ENCODE data around the gene GALNT17. TPM values are rescaled to one million over a fixed set of nuclear protein-coding genes. Genes with fewer than 3 reads are reported as not detected.

The GALNT17 gene
- polyA plus RNA-seq, 1 donor (not counting 4 experiments of a cell fraction or from before 2014, with no cell fraction given): not detected

DNA sequence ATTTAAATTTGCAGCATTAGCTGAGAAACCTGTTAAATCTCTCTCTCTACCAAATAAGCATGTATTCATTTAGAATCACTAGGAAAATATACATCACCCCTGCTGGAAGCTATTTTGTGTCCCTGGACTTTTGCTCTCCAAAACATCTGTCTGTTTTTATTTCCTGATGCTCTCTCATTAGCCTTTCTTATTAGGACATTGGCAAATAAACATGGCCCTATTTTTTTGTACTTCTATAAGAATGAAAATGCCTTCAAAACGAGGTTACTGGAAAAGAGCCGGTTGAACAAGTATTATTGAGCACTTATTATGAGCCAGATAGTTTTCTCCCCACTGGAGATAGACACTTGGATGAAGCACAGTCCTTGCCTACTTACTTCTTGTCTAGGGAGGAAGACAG, 206.9 kb downstream of the GALNT17 start:
- Histone ChIP-seq H3K27me3 (ENCODE audit: control insufficient read depth, extremely low read depth, insufficient read depth, low read length) (no peaks in the 10 kb centered on the region), H4K20me1 (ENCODE audit: control insufficient read depth, extremely low read depth, insufficient read depth, low read length) (no peaks in the 10 kb centered on the region), H3K79me2 (ENCODE audit: control insufficient read depth, insufficient read depth, low read length) (no peaks in the 10 kb centered on the region), H3K9me1 (ENCODE audit: control insufficient read depth, extremely low read depth, insufficient read depth, low read length) (no peaks in the 10 kb centered on the region), H3K4me1 (ENCODE audit: control insufficient read depth, extremely low read depth, insufficient read depth, low read length) (no peaks in the 10 kb centered on the region), H2AFZ (ENCODE audit: control insufficient read depth, low read length) (no peak overlapping the region), H3K9me3 (ENCODE audit: control insufficient read depth, low read depth, low read length) (peaks cover 2% of the 10 kb centered on the region), H3K36me3 (ENCODE audit: control insufficient read depth in 2 of 2, extremely low read depth in 1 of 2, insufficient read depth in 2 of 2, low read length in 2 of 2) (no peaks in the 10 kb centered on the region), H3K9ac (ENCODE audit: control insufficient read depth, extremely low read depth, insufficient read depth, low read length) (no peak overlapping the region), H3K4me2 (ENCODE audit: control insufficient read depth, extremely low read depth, insufficient read depth, low read depth, low read length) (no peak overlapping the region), H3K27ac (ENCODE audit: control insufficient read depth, insufficient read depth, low read length) (no peak overlapping the region), H3K4me3 (ENCODE audit: control insufficient read depth in 2 of 3, extremely low read depth in 1 of 3, insufficient read depth in 2 of 3, low read depth in 1 of 3, low read length in 3 of 3) (no peak overlapping the region)
- no peak for TF ChIP-seq EZH2 (IDR thresholded peaks at IDR 0.05; ENCODE audit: low read length)
- TF ChIP-seq, protein P1, sequence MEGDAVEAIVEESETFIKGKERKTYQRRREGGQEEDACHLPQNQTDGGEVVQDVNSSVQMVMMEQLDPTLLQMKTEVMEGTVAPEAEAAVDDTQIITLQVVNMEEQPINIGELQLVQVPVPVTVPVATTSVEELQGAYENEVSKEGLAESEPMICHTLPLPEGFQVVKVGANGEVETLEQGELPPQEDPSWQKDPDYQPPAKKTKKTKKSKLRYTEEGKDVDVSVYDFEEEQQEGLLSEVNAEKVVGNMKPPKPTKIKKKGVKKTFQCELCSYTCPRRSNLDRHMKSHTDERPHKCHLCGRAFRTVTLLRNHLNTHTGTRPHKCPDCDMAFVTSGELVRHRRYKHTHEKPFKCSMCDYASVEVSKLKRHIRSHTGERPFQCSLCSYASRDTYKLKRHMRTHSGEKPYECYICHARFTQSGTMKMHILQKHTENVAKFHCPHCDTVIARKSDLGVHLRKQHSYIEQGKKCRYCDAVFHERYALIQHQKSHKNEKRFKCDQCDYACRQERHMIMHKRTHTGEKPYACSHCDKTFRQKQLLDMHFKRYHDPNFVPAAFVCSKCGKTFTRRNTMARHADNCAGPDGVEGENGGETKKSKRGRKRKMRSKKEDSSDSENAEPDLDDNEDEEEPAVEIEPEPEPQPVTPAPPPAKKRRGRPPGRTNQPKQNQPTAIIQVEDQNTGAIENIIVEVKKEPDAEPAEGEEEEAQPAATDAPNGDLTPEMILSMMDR (optimal IDR thresholded peaks at IDR 0.05 in 1 of 3, IDR thresholded peaks at IDR 0.05 in 1 of 3, conservative IDR thresholded peaks at IDR 0.05 in 1 of 3; ENCODE audit: extremely low read depth in 1 of 3, insufficient read depth in 2 of 3, low read length in 3 of 3): no peak
- dilution Hi-C loops (cut with MboI; ENCODE audit: extremely low pct_ligation_motif_present, low sequenced_read_pairs): no loop called here
- no peak for DNase-seq (ENCODE audit: low read depth, low spot score)
- FAIRE-seq: no peak

DNA sequence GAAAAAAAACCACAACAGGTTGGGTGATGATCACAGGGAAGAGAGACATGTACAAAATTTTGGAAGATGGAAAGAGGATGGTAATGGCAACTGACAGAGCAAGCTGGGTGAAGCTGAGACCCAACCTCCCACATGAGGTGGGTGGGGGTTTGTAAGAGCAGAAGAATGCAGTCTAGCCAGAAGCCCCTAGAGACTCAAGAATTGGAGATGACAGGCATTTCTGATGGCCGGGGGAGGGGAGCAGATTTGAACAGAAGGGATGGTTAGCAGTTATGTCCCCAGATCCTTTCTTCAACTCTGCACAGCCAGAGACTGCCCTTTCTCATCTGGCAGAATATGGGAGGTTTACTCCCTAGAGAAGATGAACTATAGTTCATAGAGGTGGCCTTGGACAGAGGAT, 208.0 kb downstream of the GALNT17 start:
- Histone ChIP-seq H3K27ac (ENCODE audit: control insufficient read depth, insufficient read depth, low read length) (no peak overlapping the region), H3K4me3 (ENCODE audit: control insufficient read depth in 2 of 3, extremely low read depth in 1 of 3, insufficient read depth in 2 of 3, low read depth in 1 of 3, low read length in 3 of 3) (no peak overlapping the region), H3K9me1 (ENCODE audit: control insufficient read depth, extremely low read depth, insufficient read depth, low read length) (no peaks in the 10 kb centered on the region), H2AFZ (ENCODE audit: control insufficient read depth, low read length) (no peak overlapping the region), H3K27me3 (ENCODE audit: control insufficient read depth, extremely low read depth, insufficient read depth, low read length) (no peaks in the 10 kb centered on the region), H3K9ac (ENCODE audit: control insufficient read depth, extremely low read depth, insufficient read depth, low read length) (no peak overlapping the region), H3K79me2 (ENCODE audit: control insufficient read depth, insufficient read depth, low read length) (no peaks in the 10 kb centered on the region), H3K4me1 (ENCODE audit: control insufficient read depth, extremely low read depth, insufficient read depth, low read length) (no peaks in the 10 kb centered on the region), H3K9me3 (ENCODE audit: control insufficient read depth, low read depth, low read length) (peaks cover 2% of the 10 kb centered on the region), H4K20me1 (ENCODE audit: control insufficient read depth, extremely low read depth, insufficient read depth, low read length) (no peaks in the 10 kb centered on the region), H3K4me2 (ENCODE audit: control insufficient read depth, extremely low read depth, insufficient read depth, low read depth, low read length) (no peak overlapping the region), H3K36me3 (ENCODE audit: control insufficient read depth in 2 of 2, extremely low read depth in 1 of 2, insufficient read depth in 2 of 2, low read length in 2 of 2) (no peaks in the 10 kb centered on the region)
- no peak for TF ChIP-seq EZH2 (IDR thresholded peaks at IDR 0.05; ENCODE audit: low read length)
- TF ChIP-seq, protein P1 (optimal IDR thresholded peaks at IDR 0.05 in 1 of 3, IDR thresholded peaks at IDR 0.05 in 1 of 3, conservative IDR thresholded peaks at IDR 0.05 in 1 of 3; ENCODE audit: extremely low read depth in 1 of 3, insufficient read depth in 2 of 3, low read length in 3 of 3): no peak
- DNase-seq (ENCODE audit: low read depth, low spot score) (no peak), FAIRE-seq (no peak)
- dilution Hi-C loops (cut with MboI; ENCODE audit: extremely low pct_ligation_motif_present, low sequenced_read_pairs): no loop called here
